HEK293 (cell line): ENCODE data around the gene ASMT.

Experiments used
- CTCF ChIA-PET: fragments of 350-600 bp; formaldehyde crosslinking; extraction: SDS; loops from one replicate; lab custom pipeline; 2021; ENCODE audit warnings: antibody characterized with exemption; lab: Yijun Ruan, JAX
- POLR2A ChIA-PET: fragments of 300-600 bp; formaldehyde crosslinking; extraction: SDS; loops from one replicate; lab custom pipeline; 2020; ENCODE audit warnings: antibody characterized with exemption, inconsistent platforms; lab: Yijun Ruan, JAX
- H3K27ac ChIP-seq: fragments of 200-500 bp; sonication (Bioruptor generic); 2 replicates; pipeline ENCODE4 v1.5.1; 2014; ENCODE audit warnings: low read depth, low read length, control low read depth, inconsistent platforms; ENCODE audit errors: extremely low read depth
- H3K36me3 ChIP-seq, 2 experiments: fragments of 200-500 bp in 1 of 2; sonication (Bioruptor generic) in 1 of 2; 1 replicate in 1 of 2; 2 replicates in 1 of 2; pipeline ENCODE4 v1.5.1; 2014 to 2017; ENCODE audit warnings: inconsistent platforms in 2 of 2, low read length in 2 of 2; ENCODE audit not compliant: control insufficient read depth in 2 of 2, insufficient read depth in 1 of 2
- H3K4me1 ChIP-seq: fragments of 200-500 bp; sonication (Bioruptor generic); 2 replicates; pipeline ENCODE4 v1.5.1; 2014; ENCODE audit warnings: mild to moderate bottlenecking, low read length, inconsistent platforms; ENCODE audit not compliant: control insufficient read depth, insufficient read depth
- H3K4me3 ChIP-seq: 2 replicates; pipeline ENCODE4 v1.5.1; 2011; ENCODE audit warnings: low read depth, mild to moderate bottlenecking, control low read depth, low read length, moderate library complexity
- H3K9me3 ChIP-seq: fragments of 200-500 bp; sonication (Bioruptor generic); 2 replicates; pipeline ENCODE4 v1.5.1; 2014; ENCODE audit warnings: low read depth, low read length, inconsistent platforms; ENCODE audit not compliant: control insufficient read depth, insufficient read depth
- KLF10 ChIP-seq: fragments of 450-650 bp; IDR thresholded peaks from 2 replicates; pipeline ENCODE4 v1.5.1; 2018; ENCODE audit warnings: missing biosample characterization, mild to moderate bottlenecking, missing genetic modification characterization
- KLF16 ChIP-seq: fragments of 450-650 bp; formaldehyde crosslinking; IDR thresholded peaks from 2 replicates; pipeline ENCODE4 v1.5.1; 2017; ENCODE audit warnings: missing biosample characterization, missing genetic modification characterization
- REST ChIP-seq: fragments of 450-650 bp; formaldehyde crosslinking; IDR thresholded peaks from 2 replicates; pipeline ENCODE4 v1.5.1; 2016; ENCODE audit warnings: missing biosample characterization, missing genetic modification characterization
- SALL2 ChIP-seq: fragments of 450-650 bp; formaldehyde crosslinking; IDR thresholded peaks from 2 replicates; pipeline ENCODE4 v1.5.0; 2017; ENCODE audit warnings: missing biosample characterization, mild to moderate bottlenecking, missing genetic modification characterization, borderline replicate concordance
- ZFHX2 ChIP-seq: fragments of 450-650 bp; formaldehyde crosslinking; conservative IDR thresholded peaks from 2 replicates; pipeline ENCODE4 v1.5.1; 2016; ENCODE audit warnings: missing biosample characterization, missing genetic modification characterization
- ZFP3 ChIP-seq: fragments of 450-650 bp; formaldehyde crosslinking; IDR thresholded peaks from 2 replicates; pipeline ENCODE4 v1.5.1; 2016; ENCODE audit warnings: low read depth, missing biosample characterization, missing genetic modification characterization
- ZNF121 ChIP-seq: fragments of 450-650 bp; formaldehyde crosslinking; IDR thresholded peaks from 2 replicates; pipeline ENCODE4 v1.5.1; 2016; ENCODE audit warnings: missing biosample characterization, missing genetic modification characterization
- ZNF132 ChIP-seq: fragments of 450-650 bp; formaldehyde crosslinking; IDR thresholded peaks from 2 replicates; pipeline ENCODE4 v1.5.1; 2017; ENCODE audit warnings: missing biosample characterization, missing genetic modification characterization, borderline replicate concordance
- ZNF146 ChIP-seq: fragments of 450-650 bp; formaldehyde crosslinking; IDR thresholded peaks from 2 replicates; pipeline ENCODE4 v1.5.1; 2016; ENCODE audit warnings: missing biosample characterization, missing genetic modification characterization
- ZNF202 ChIP-seq: fragments of 450-650 bp; formaldehyde crosslinking; IDR thresholded peaks from 2 replicates; pipeline ENCODE4 v1.5.1; 2016; ENCODE audit warnings: missing biosample characterization, missing genetic modification characterization, borderline replicate concordance
- ZNF26 ChIP-seq: fragments of 450-650 bp; formaldehyde crosslinking; IDR thresholded peaks from 2 replicates; pipeline ENCODE4 v1.5.1; 2016; ENCODE audit warnings: missing biosample characterization, missing genetic modification characterization
- ZNF324 ChIP-seq: fragments of 450-650 bp; formaldehyde crosslinking; IDR thresholded peaks from 2 replicates; pipeline ENCODE4 v1.5.1; 2016; ENCODE audit warnings: missing biosample characterization, missing genetic modification characterization
- ZNF488 ChIP-seq: fragments of 450-650 bp; formaldehyde crosslinking; IDR thresholded peaks from 2 replicates; pipeline ENCODE4 v1.5.1; 2016; ENCODE audit warnings: missing biosample characterization, missing genetic modification characterization
- ZNF600 ChIP-seq: fragments of 450-650 bp; formaldehyde crosslinking; IDR thresholded peaks from 2 replicates; pipeline ENCODE4 v1.5.1; 2016; ENCODE audit warnings: missing biosample characterization, missing genetic modification characterization
- ZNF621 ChIP-seq: fragments of 450-650 bp; formaldehyde crosslinking; IDR thresholded peaks from 2 replicates; pipeline ENCODE4 v1.5.1; 2017; ENCODE audit warnings: missing biosample characterization, missing genetic modification characterization
- ZNF629 ChIP-seq: fragments of 450-650 bp; formaldehyde crosslinking; IDR thresholded peaks from 2 replicates; pipeline ENCODE4 v1.5.1; 2017; ENCODE audit warnings: missing biosample characterization, missing genetic modification characterization
- ZNF792 ChIP-seq: fragments of 450-650 bp; formaldehyde crosslinking; IDR thresholded peaks from 2 replicates; pipeline ENCODE4 v1.5.1; 2016; ENCODE audit warnings: missing biosample characterization, missing genetic modification characterization
- ZSCAN30 ChIP-seq: fragments of 450-650 bp; IDR thresholded peaks from 2 replicates; pipeline ENCODE4 v1.5.1; 2018; ENCODE audit warnings: missing biosample characterization, mild to moderate bottlenecking, missing genetic modification characterization, moderate library complexity

The ASMT gene

DNA sequence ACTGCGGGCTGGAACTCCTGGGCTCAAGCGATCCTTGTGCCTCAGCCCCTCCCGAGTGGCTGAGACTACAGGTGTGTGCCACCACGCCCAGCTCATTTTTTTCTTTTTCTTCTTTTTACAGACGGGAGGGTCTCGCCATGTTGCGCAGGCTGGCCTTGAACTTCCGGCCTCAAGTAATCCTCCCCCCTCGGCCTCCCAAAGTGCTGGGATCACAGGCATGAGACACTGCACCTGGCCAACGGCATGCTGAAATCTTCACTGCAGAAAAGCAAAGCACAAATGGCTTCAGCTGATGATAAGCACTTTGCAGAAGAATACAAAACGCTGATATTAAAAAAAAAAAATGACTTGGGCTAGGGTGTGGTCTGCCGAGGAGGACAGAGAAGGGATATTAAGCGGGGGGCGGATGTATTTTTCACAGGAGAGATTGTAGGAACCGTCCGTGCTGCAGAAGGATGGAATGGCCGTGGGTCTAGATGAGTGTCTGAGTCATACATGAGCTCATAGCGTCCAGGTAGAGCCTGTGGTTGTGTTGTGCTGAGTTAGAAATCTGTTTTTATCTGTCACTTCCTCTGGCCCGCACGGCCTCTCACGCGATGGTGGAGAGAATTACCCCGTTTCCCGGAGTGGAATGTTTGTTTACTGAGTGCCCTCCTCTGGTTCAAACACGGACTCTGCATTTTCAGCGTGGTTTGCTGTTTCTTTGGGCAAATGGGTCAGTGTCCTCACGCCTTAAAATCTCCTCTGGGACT lies 32.0 kb upstream of the ASMT start (continued):
- no peak for TF ChIP-seq KLF16 (tag by site-specific recombination)
- peak; percentile 98 for TF ChIP-seq ZNF629 (tag by site-specific recombination)
- TF ChIP-seq ZNF621 (tag by site-specific recombination): no peak
- TF ChIP-seq SALL2 (tag by site-specific recombination): no peak
- TF ChIP-seq ZFP3 (tag by site-specific recombination): no peak
- TF ChIP-seq ZNF600 (tag by site-specific recombination): peak; percentile 83
- no peak for TF ChIP-seq ZNF26 (tag by site-specific recombination)
- no peak for TF ChIP-seq ZFHX2 (tag by site-specific recombination)
- TF ChIP-seq ZSCAN30 (tag by site-specific recombination): no peak
- no peak for TF ChIP-seq ZNF132
- TF ChIP-seq ZNF792 (tag by site-specific recombination): no peak
- TF ChIP-seq ZNF146 (tag by site-specific recombination): no peak
- peak; percentile 75 for TF ChIP-seq ZNF324
- TF ChIP-seq ZNF202: no peak
- no peak for TF ChIP-seq KLF10 (tag by site-specific recombination)

- CTCF ChIA-PET: no interaction called here
- no peaks in the 10 kb centered on the region for H3K4me1 ChIP-seq
- no peaks in the 10 kb centered on the region for H3K9me3 ChIP-seq
- POLR2A ChIA-PET: no interaction called here
- no peak overlapping the region for H3K4me3 ChIP-seq
- H3K36me3 ChIP-seq: no peaks in the 10 kb centered on the region
- no peak overlapping the region for H3K27ac ChIP-seq
- TF ChIP-seq ZNF488 (no peak), ZNF121 (peak; percentile 31; the same call in 1 of the 2 replicates)
- TF ChIP-seq, all 188 proteins: peak for 1
These were observed 30.4 kb upstream of the ASMT start for GRCh38 chrX:1584237-1585011.

DNA sequence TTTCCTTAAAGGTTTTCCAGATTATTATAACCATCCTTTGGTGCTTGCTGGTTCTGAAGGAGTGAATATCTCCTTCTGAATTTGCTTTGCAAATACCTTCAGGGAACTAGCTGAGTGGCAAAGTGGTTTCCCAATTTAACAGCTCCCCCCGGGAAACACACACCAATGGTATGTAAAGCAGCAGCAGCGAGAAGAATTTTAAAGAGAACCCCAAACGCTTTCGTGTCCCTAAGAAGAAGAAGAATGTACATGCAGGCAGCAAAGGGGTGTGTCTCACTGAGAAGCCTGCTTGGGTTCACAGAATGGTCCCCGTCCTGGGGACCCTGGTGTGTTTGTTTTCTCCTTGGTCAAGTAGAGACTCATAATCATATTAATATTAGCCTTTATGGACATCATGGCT lies 27.7 kb upstream of the ASMT start:
- TF ChIP-seq SALL2 (tag by site-specific recombination) (no peak), REST (tag by site-specific recombination) (no peak), ZNF629 (tag by site-specific recombination) (no peak)
- Histone ChIP-seq H3K27ac (no peak overlapping the region), H3K4me3 (no peak overlapping the region), H3K4me1 (no peaks in the 10 kb centered on the region), H3K36me3 (no peaks in the 10 kb centered on the region), H3K9me3 (no peaks in the 10 kb centered on the region)
- ChIA-PET CTCF (no interaction called here), POLR2A (no interaction called here)
